Uterus (tissue), 4 donors: Measurements from ENCODE around the gene MINPP1. TPM values are rescaled to one million over a fixed set of nuclear protein-coding genes. Genes with fewer than 3 reads are reported as not detected.

Source experiments
- DNase-seq, 2 donors: peaks; one replicate each; pipeline ENCODE4 v3.0.0-alpha.2; 2019 to 2020
- H3K27ac ChIP-seq, 2 donors: fragments of 200-600 bp; sonication (generic); 1 replicate in 1 of 2; 2 replicates in 1 of 2; pipeline ENCODE4 v1.5.1; 2016 to 2018
- H3K27me3 ChIP-seq, 2 donors: fragments of 200-600 bp; sonication (generic); one replicate each; pipeline ENCODE4 v1.5.1; 2018 to 2019; ENCODE audit warnings: control low read depth in 1 of 2
- H3K36me3 ChIP-seq, 2 donors: fragments of 200-600 bp; sonication (generic); one replicate each; pipeline ENCODE4 v1.5.1; 2019; ENCODE audit warnings: control low read depth in 1 of 2
- H3K4me1 ChIP-seq, 2 donors: fragments of 200-600 bp; sonication (generic); one replicate each; pipeline ENCODE4 v1.5.1; 2018 to 2019; ENCODE audit warnings: control low read depth in 1 of 2
- H3K4me3 ChIP-seq, 2 donors: fragments of 200-600 bp; sonication (generic); 1 replicate in 1 of 2; 2 replicates in 1 of 2; pipeline ENCODE4 v1.5.1; 2018 to 2019; ENCODE audit warnings: mild to moderate bottlenecking in 1 of 2
- H3K9me3 ChIP-seq, 2 donors: fragments of 200-600 bp; sonication (generic); one replicate each; pipeline ENCODE4 v1.5.1; 2019; ENCODE audit warnings: control low read depth in 1 of 2
- POLR2A ChIP-seq, 2 donors: fragments of 450-650 bp; IDR thresholded peaks; one replicate each; pipeline ENCODE4 v1.6.1; 2016; ENCODE audit warnings: antibody characterized with exemption in 2 of 2, mild to moderate bottlenecking in 1 of 2, moderate library complexity in 1 of 2
- intact Hi-C: fragments of 100-400 bp; cut with DNase I; formaldehyde crosslinking; loops from one replicate; pipeline ENCODE4 v1.15.1; 2023; ENCODE audit warnings: low total_unique reads
- microRNA-seq: library from miRNA; unstranded; fragments of <30 nt; microRNA quantifications from one replicate; pipeline ENCODE4, GENCODE V29; 2016; ENCODE audit warnings: borderline microRNAs expressed, borderline replicate concordance
- total RNA-seq, 4 donors: library from RNA; depleted of rRNA in 3 of 4; stranded (reverse); fragments of >200 nt in 3 of 4; gene quantifications; one replicate each; pipeline versions ENCODE4 v1.1.0 to v1.2.4, GENCODE V29; 2014 to 2023
- TF ChIP-seq, protein P1 (sequence below), 4 experiments: fragments of 200-600 bp in 2 of 4; fragments of 450-650 bp in 2 of 4; sonication (generic) in 2 of 4; IDR thresholded peaks; one replicate each; pipeline ENCODE4 v1.5.1; 2016 to 2019; ENCODE audit warnings: antibody characterized with exemption in 4 of 4, mild to moderate bottlenecking in 2 of 4, moderate library complexity in 1 of 4
- donor health status: DM: yes; HTN: yes; CAD: no.

MINPP1 gene
- total RNA-seq, 4 donors from 2014 or later: 3.1 to 34.4 (median 19.3) TPM

GRCh38 chr10:87594864-87595263 is 90.2 kb downstream of the MINPP1 start:
- intact Hi-C loops: no loop called here
- no peak for TF ChIP-seq POLR2A (IDR thresholded peaks at IDR 0.05)
- no peak for DNase-seq
- no peak overlapping the region for H3K4me3 ChIP-seq
- no peaks in the 10 kb centered on the region for H3K27me3 ChIP-seq
- peak overlapping the region; percentile 8 to 30 for H3K27ac ChIP-seq
- no peaks in the 10 kb centered on the region for H3K9me3 ChIP-seq
- H3K4me1 ChIP-seq: peaks cover 0 to 3% of the 10 kb centered on the region in 2 donors
- H3K36me3 ChIP-seq: no peaks in the 10 kb centered on the region

GRCh38 chr10:87596351-87596750 is 91.7 kb downstream of the MINPP1 start:
- Histone ChIP-seq H3K27ac (no peak overlapping the region), H3K4me1 (peaks cover 0 to 3% of the 10 kb centered on the region in 2 donors), H3K9me3 (no peaks in the 10 kb centered on the region), H3K4me3 (no peak overlapping the region), H3K36me3 (no peaks in the 10 kb centered on the region), H3K27me3 (no peaks in the 10 kb centered on the region)
- no peak for TF ChIP-seq POLR2A (IDR thresholded peaks at IDR 0.05)
- TF ChIP-seq, protein P1, sequence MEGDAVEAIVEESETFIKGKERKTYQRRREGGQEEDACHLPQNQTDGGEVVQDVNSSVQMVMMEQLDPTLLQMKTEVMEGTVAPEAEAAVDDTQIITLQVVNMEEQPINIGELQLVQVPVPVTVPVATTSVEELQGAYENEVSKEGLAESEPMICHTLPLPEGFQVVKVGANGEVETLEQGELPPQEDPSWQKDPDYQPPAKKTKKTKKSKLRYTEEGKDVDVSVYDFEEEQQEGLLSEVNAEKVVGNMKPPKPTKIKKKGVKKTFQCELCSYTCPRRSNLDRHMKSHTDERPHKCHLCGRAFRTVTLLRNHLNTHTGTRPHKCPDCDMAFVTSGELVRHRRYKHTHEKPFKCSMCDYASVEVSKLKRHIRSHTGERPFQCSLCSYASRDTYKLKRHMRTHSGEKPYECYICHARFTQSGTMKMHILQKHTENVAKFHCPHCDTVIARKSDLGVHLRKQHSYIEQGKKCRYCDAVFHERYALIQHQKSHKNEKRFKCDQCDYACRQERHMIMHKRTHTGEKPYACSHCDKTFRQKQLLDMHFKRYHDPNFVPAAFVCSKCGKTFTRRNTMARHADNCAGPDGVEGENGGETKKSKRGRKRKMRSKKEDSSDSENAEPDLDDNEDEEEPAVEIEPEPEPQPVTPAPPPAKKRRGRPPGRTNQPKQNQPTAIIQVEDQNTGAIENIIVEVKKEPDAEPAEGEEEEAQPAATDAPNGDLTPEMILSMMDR (IDR thresholded peaks at IDR 0.05): no peak
- no peak for DNase-seq
- intact Hi-C loops: no loop called here

DNA sequence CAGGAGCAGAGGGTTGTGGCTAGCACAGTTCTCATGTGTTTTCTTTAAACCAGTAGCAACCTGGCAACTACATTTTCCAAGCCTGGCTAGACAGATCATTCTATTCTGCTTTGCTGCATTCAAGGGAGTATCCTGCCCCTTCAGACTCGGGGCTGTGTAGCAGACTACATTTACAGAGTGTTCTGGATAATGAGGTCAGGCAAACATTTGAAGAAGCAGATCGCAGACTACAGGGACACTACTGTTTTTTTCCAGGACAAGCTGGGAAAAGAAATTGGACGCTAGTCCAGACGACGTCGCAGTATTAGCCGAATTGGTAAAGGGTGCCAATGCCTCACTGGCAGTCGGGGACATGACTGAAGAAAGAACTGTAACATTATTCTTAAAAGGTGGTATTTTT is 94.0 kb downstream of the MINPP1 start:
- H3K36me3 ChIP-seq: no peaks in the 10 kb centered on the region
- TF ChIP-seq, protein P1 (IDR thresholded peaks at IDR 0.05): no peak
- no peak for TF ChIP-seq POLR2A (IDR thresholded peaks at IDR 0.05)
- intact Hi-C loops: no loop called here

GRCh38 chr10:87600581-87600980 is 95.9 kb downstream of the MINPP1 start:
- H3K36me3 ChIP-seq: no peaks in the 10 kb centered on the region
- no peaks in the 10 kb centered on the region for H3K9me3 ChIP-seq
- intact Hi-C loops: no loop called here
- no peaks in the 10 kb centered on the region for H3K27me3 ChIP-seq
- no peak overlapping the region for H3K27ac ChIP-seq
- TF ChIP-seq, protein P1 (IDR thresholded peaks at IDR 0.05): no peak
- no peak for TF ChIP-seq POLR2A (IDR thresholded peaks at IDR 0.05)
- H3K4me1 ChIP-seq: no peaks in the 10 kb centered on the region
- no peak overlapping the region for H3K4me3 ChIP-seq
- no peak for DNase-seq

More for the DNA sequence above, 94.0 kb downstream of the MINPP1 start:
- Histone ChIP-seq H3K9me3 (no peaks in the 10 kb centered on the region), H3K27ac (no peak overlapping the region), H3K27me3 (no peaks in the 10 kb centered on the region), H3K4me1 (peaks cover 0 to 3% of the 10 kb centered on the region in 2 donors), H3K4me3 (no peak overlapping the region)
- no peak for DNase-seq

Small RNA genes within 50 kb of the gene (microRNA-seq; reads per million reads assigned to microRNA genes)
- gene MIR4678: not detected

Other genes starting within 250 kb of the MINPP1 start
- gene NUTM2D, start 147.1 kb upstream of the MINPP1 start, total RNA-seq: 1 to 10 TPM in 2 of 4 donors, under 1 TPM in 1, not detected in 1; 0.26 to 6.4 (median 5.9) TPM
- 10 to 100 TPM; 16.2 to 30.2 (median 22.9) TPM for gene PAPSS2, start 155.0 kb downstream of the MINPP1 start, total RNA-seq